DND-41 (cell line): Measurements from ENCODE around the gene CDH16.

Experiments used
- ATAC-seq: fragments of 200-7000 bp; cut with Tn5 transposase; 3 replicates; pipeline ENCODE4 v1.9.1; 2021; ENCODE audit warnings: low read depth; ENCODE audit not compliant: insufficient read depth
- DNase-seq: peaks from one replicate; pipeline ENCODE4 v3.0.0-alpha.2; 2020
- H2AFZ ChIP-seq: 2 replicates; pipeline ENCODE4 v1.6.0; 2012; ENCODE audit warnings: low read depth, low read length
- H3K27ac ChIP-seq: 2 replicates; pipeline ENCODE4 v1.5.1; 2012; ENCODE audit warnings: low read length, inconsistent platforms
- H3K27me3 ChIP-seq: fragments of 200-600 bp; sonication (generic); 2 replicates; pipeline ENCODE4 v1.6.0; 2012; ENCODE audit warnings: low read length, mild to moderate bottlenecking, inconsistent platforms; ENCODE audit not compliant: insufficient read depth, poor library complexity
- H3K36me3 ChIP-seq: 2 replicates; pipeline ENCODE4 v1.5.1; 2012; ENCODE audit warnings: low read length, inconsistent platforms; ENCODE audit not compliant: insufficient read depth
- H3K4me1 ChIP-seq: 2 replicates; pipeline ENCODE4 v1.5.1; 2012; ENCODE audit warnings: mild to moderate bottlenecking, low read length; ENCODE audit not compliant: insufficient read depth
- H3K4me2 ChIP-seq: 2 replicates; pipeline ENCODE4 v1.6.0; 2012; ENCODE audit warnings: mild to moderate bottlenecking, moderate library complexity, low read length, inconsistent platforms; ENCODE audit not compliant: insufficient read depth
- H3K4me3 ChIP-seq, 2 experiments: fragments of 200-600 bp in 1 of 2; shearing (Covaris generic) in 1 of 2; 2 replicates each; pipeline ENCODE4 v1.5.1; 2012 to 2016; ENCODE audit warnings: inconsistent platforms in 2 of 2, low read length in 2 of 2, mild to moderate bottlenecking in 2 of 2, low read depth in 1 of 2, moderate library complexity in 1 of 2
- H3K79me2 ChIP-seq: 2 replicates; pipeline ENCODE4 v1.6.0; 2012; ENCODE audit warnings: low read length, inconsistent platforms; ENCODE audit not compliant: insufficient read depth
- H3K9ac ChIP-seq: 2 replicates; pipeline ENCODE4 v1.6.0; 2012; ENCODE audit warnings: low read depth, mild to moderate bottlenecking, inconsistent platforms, low read length, moderate library complexity
- H3K9me3 ChIP-seq: 2 replicates; pipeline ENCODE4 v1.5.1; 2012; ENCODE audit warnings: low read length, moderate library complexity, mild to moderate bottlenecking, inconsistent platforms; ENCODE audit not compliant: insufficient read depth, severe bottlenecking
- H4K20me1 ChIP-seq: 2 replicates; pipeline ENCODE4 v1.6.0; 2012; ENCODE audit warnings: low read length; ENCODE audit not compliant: insufficient read depth
- EZH2 ChIP-seq: IDR thresholded peaks from 3 replicates; pipeline ENCODE4 v1.6.1; 2012; ENCODE audit warnings: borderline replicate concordance, low read depth, mild to moderate bottlenecking, moderate library complexity, low read length, inconsistent platforms; ENCODE audit not compliant: severe bottlenecking
- TF ChIP-seq, protein P1 (sequence below): IDR thresholded peaks from 2 replicates; pipeline ENCODE4 v1.5.1; 2012; ENCODE audit warnings: borderline replicate concordance, low read length, moderate library complexity, mild to moderate bottlenecking; ENCODE audit not compliant: poor library complexity, severe bottlenecking; ENCODE audit errors: extremely low read depth

CDH16 gene

GRCh38 chr16:66953462-66954096 is 34.9 kb upstream of the CDH16 start:
- Histone ChIP-seq H3K4me1 (no peaks in the 10 kb centered on the region), H4K20me1 (no peaks in the 10 kb centered on the region), H3K4me3 (no peak overlapping the region), H3K79me2 (no peaks in the 10 kb centered on the region), H3K27ac (no peak overlapping the region), H3K9me3 (no peaks in the 10 kb centered on the region), H3K4me2 (no peak overlapping the region), H3K9ac (no peak overlapping the region), H3K27me3 (peaks cover 5% of the 10 kb centered on the region), H2AFZ (no peak overlapping the region; the same call in 1 of the 2 replicates), H3K36me3 (no peaks in the 10 kb centered on the region)
- ATAC-seq, result no peak
- no peak for TF ChIP-seq EZH2
- TF ChIP-seq, protein P1, sequence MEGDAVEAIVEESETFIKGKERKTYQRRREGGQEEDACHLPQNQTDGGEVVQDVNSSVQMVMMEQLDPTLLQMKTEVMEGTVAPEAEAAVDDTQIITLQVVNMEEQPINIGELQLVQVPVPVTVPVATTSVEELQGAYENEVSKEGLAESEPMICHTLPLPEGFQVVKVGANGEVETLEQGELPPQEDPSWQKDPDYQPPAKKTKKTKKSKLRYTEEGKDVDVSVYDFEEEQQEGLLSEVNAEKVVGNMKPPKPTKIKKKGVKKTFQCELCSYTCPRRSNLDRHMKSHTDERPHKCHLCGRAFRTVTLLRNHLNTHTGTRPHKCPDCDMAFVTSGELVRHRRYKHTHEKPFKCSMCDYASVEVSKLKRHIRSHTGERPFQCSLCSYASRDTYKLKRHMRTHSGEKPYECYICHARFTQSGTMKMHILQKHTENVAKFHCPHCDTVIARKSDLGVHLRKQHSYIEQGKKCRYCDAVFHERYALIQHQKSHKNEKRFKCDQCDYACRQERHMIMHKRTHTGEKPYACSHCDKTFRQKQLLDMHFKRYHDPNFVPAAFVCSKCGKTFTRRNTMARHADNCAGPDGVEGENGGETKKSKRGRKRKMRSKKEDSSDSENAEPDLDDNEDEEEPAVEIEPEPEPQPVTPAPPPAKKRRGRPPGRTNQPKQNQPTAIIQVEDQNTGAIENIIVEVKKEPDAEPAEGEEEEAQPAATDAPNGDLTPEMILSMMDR, result no peak
- DNase-seq, result no peak

GRCh38 chr16:66952430-66953110 is 33.9 kb upstream of the CDH16 start:
- DNase-seq (no peak), ATAC-seq (no peak)
- no peak overlapping the region for H2AFZ ChIP-seq
- no peak for TF ChIP-seq EZH2
- TF ChIP-seq, protein P1, result no peak
- H3K36me3 ChIP-seq, result no peaks in the 10 kb centered on the region
- no peak overlapping the region for H3K4me2 ChIP-seq
- H3K79me2 ChIP-seq, result no peaks in the 10 kb centered on the region
- H3K4me3 ChIP-seq, result no peak overlapping the region
- no peaks in the 10 kb centered on the region for H4K20me1 ChIP-seq
- no peak overlapping the region for H3K27ac ChIP-seq
- H3K4me1 ChIP-seq, result peaks cover 10% of the 10 kb centered on the region
- no peak overlapping the region for H3K9ac ChIP-seq
- peaks cover 13% of the 10 kb centered on the region for H3K27me3 ChIP-seq
- no peaks in the 10 kb centered on the region for H3K9me3 ChIP-seq

GRCh38 chr16:66950971-66951790 is 32.5 kb upstream of the CDH16 start:
- H3K36me3 ChIP-seq, result no peaks in the 10 kb centered on the region
- ATAC-seq (no peak), DNase-seq (no peak)
- peaks cover 12% of the 10 kb centered on the region for H3K4me1 ChIP-seq
- H3K4me2 ChIP-seq, result no peak overlapping the region
- no peaks in the 10 kb centered on the region for H3K9me3 ChIP-seq
- H3K9ac ChIP-seq, result no peak overlapping the region
- 0 out of 2 replicates have a peak, but pooled peaks cover 3% of the 10 kb centered on the region for H4K20me1 ChIP-seq
- no peak overlapping the region for H2AFZ ChIP-seq
- no peaks in the 10 kb centered on the region for H3K79me2 ChIP-seq
- no peak overlapping the region for H3K4me3 ChIP-seq
- no peak overlapping the region for H3K27ac ChIP-seq
- H3K27me3 ChIP-seq, result peaks cover 13% of the 10 kb centered on the region
- TF ChIP-seq EZH2, result no peak
- TF ChIP-seq, protein P1, result no peak
